ENCODE measurements around the gene BRIP1. TPM values are rescaled to one million over a fixed set of nuclear protein-coding genes. Genes with fewer than 3 reads are reported as not detected.
A peak's percentile ranks its signal among the peaks of the same experiment; 100 is the strongest.

BRIP1 gene
- polyA plus RNA-seq, 1 of the 3 experiments (the other 2 are of a cell fraction), result 2.0 TPM

GRCh38 chr17:61809816-61810392 is 53.4 kb downstream of the BRIP1 start (continued):
- TF ChIP-seq PBX3 (IDR thresholded peaks at IDR 0.05) (peak; percentile 88), IRF3 (IDR thresholded peaks at IDR 0.05; ENCODE audit: low read depth, low read length) (no peak), POLR2AphosphoS5 (IDR thresholded peaks at IDR 0.05; ENCODE audit: low read depth, low read length) (peak; percentile 51; the same call in 1 of the 2 replicates), NRF1 (IDR thresholded peaks at IDR 0.05; ENCODE audit: low read depth, low read length) (no peak), YY1 (IDR thresholded peaks at IDR 0.05; ENCODE audit: low read depth) (no peak), SMC3 (IDR thresholded peaks at IDR 0.05; ENCODE audit: low read depth, low read length) (no peak), SIN3A (IDR thresholded peaks at IDR 0.05; ENCODE audit: borderline replicate concordance, low read depth, low read length) (peak; percentile 41; the same call in 1 of the 2 replicates), ZBTB33 (IDR thresholded peaks at IDR 0.05; ENCODE audit: borderline replicate concordance, low read depth) (no peak; the same call in 1 of the 2 replicates), ELF1 (IDR thresholded peaks at IDR 0.05) (no peak), FOSL2 (IDR thresholded peaks at IDR 0.05; ENCODE audit: borderline replicate concordance, low read depth) (0 out of 2 replicates have a peak, but pooled peaks have one; percentile 10), MAX (IDR thresholded peaks at IDR 0.05; ENCODE audit: low read depth) (no peak), TCF12 (IDR thresholded peaks at IDR 0.05) (peak; percentile 87), GABPA (IDR thresholded peaks at IDR 0.05; ENCODE audit: low read depth) (no peak), TEAD4 (IDR thresholded peaks at IDR 0.05; ENCODE audit: borderline replicate concordance, insufficient read depth) (peak; percentile 73; the same call in 1 of the 2 replicates), USF1 (IDR thresholded peaks at IDR 0.05; ENCODE audit: borderline replicate concordance, low read depth) (0 out of 2 replicates have a peak, but pooled peaks have one; percentile 10), JUND (IDR thresholded peaks at IDR 0.05) (peak; percentile 47), MXI1 (IDR thresholded peaks at IDR 0.05; ENCODE audit: low read depth, low read length) (no peak), TAF1 (IDR thresholded peaks at IDR 0.05; ENCODE audit: borderline replicate concordance, low read depth, low read length) (no peak), RAD21 (IDR thresholded peaks at IDR 0.05; ENCODE audit: low read length) (no peak), EZH2phosphoT487 (IDR thresholded peaks at IDR 0.05; ENCODE audit: borderline replicate concordance, low read depth) (no peak)

Measured in SK-N-SH (cell line).